ENCODE results near the gene GLB1L2.
"Not testable (repeated sequence)": the region's sequence is repeated elsewhere in the genome, so short reads cannot be mapped to it uniquely, and the experiment has no call there.

GLB1L2 gene

GRCh38 chr11:134330611-134331353 is 1.0 kb upstream of the GLB1L2 start:
- no peak for DNase-seq

DNA sequence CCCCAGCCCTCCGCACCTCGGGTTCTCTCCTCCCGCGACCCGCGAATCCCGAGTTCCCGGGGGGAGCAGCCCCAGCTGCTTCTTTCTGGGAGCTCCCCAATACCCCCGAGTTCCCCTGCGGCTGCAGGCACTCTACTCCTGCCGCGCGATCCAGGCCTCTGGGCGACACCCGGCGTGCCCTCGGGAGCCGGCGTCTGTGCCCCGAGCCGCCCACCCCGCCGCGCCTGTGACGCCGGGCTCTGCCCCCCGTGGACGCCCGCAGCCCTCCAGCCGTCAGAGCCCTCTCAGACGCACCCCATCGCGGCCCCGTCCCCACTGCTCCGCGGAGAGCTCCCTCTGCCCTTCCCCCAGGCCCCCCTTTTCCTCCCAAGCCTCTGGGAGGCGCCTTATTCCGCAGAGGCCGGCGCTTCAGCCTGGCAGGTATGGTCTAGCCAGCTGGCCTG is 422 bp downstream of the GLB1L2 start:
- DNase-seq, result no peak

- DNase-seq, result no peak
These were observed 994 bp downstream of the GLB1L2 start for GRCh38 chr11:134332782-134333181.

DNA sequence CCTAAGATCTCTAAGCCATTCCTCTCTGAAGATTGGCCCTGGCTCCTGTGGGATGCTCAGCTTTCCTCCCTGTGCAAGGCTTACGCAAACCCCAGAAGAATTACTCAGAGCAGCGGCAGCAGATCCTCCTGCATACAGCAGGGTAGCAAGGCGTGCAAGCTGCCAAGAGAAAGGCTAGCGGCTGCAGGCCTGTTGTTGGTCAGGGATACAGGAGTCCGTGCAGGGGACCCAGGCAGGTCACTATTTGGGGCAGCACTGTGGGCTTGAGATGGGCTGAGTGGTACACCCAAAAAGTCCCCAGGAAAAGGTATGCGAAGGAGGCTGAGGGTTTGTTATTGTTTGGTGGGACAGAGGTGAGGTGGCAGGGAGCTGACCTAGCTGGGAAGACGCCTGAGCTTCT is 1.5 kb downstream of the GLB1L2 start:
- no peak for DNase-seq

GRCh38 chr11:134333946-134334345 is 2.2 kb downstream of the GLB1L2 start:
- no peak for DNase-seq

DNA sequence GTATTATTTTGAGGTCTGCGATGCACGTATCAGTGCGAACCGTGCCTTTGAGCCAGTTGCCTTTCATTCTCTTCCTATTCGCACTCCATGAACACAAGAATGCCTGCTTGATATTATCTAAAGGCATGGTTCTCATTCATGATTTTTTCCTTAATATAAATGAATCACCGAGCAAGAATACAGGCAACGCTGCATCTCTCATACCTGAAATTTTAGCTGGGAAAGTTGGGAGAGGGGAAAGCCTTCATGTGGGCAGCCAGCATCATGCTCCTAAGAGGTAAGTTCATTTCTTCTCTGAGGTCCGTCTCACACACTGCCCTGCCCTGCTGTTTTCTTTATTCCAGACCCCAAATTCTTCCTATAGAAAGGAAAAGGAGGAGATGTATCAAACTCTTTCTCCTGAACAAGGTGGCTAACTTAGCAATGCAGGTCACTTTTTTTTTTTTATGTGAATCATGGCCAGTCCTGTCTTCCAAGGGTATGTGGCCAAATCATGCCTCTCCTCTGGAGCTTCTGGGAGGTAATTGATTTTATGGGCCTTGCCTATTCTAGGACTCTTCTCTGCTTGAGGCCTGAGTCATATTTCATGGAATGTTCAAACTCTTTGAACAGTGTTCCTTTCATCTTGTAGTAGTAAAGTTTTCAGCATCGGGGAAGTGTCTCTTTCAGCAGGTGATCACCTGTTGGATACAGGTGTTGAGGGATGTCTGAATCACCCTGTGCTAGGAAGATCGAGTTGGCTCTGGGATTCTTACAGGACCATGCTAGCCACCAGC is 3.2 kb downstream of the GLB1L2 start:
- DNase-seq, result no peak

DNA sequence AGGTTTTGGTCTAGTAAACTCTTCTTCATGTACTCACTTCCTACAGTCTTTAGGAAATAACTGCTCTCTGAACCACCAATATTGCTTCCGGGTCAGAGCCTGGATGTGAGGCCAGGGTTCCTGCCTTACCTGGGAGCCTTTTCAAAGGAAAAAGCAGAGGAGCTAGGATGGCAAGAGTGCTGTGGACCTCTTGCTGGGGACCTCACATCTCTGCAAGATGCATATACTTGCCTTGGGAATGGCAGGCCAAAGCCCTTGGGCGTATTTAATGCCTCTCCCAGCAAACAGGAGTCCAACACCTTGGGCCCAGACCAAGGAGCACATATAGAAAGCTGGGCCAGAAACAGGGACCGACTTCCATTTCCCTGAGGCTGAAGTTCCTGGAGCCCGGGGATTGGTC is 5.3 kb downstream of the GLB1L2 start:
- DNase-seq, result no peak

DNA sequence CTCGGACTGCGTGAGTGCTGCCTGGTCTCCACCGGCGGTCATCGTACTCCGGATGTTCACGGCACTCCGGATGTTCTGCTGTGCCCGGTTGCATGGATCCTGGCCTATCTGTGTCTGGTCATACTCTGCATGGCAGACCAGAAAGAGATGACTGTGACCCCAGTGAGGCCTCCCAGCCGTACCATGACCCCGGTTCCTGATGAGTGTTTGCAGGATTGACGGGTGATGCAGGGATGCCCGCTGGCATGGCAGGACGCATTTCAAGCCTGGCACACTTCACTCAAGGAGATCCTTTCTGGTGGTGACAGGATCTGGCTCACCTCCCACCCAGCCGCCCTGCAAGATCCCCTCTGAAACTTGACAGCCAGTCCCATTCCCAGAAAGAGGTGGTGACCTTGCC is 6.3 kb downstream of the GLB1L2 start:
- DNase-seq, result no peak

DNA sequence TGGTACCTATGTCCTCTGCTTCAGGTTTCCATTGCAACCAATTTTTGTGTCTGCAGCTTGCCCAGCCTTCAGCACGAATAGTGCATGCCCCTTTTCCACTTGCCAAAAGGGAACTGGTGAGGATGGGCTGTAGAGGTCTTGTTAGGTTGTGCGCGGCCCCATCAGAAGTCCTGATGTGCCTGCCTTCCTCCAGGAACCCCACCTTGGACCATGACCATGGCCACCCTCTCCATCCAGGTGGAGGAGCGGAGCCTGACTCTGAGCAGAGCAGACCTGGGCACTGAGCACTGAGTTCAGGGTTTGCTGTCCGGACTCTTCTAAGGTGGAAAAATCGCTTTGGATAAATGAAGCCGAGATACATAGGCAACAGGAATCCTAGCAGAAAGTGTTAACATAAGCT is 6.9 kb downstream of the GLB1L2 start:
- no peak for DNase-seq

GRCh38 chr11:134339756-134340155 is 8.0 kb downstream of the GLB1L2 start:
- DNase-seq, result no peak

- DNase-seq, result no peak
These were observed 8.7 kb downstream of the GLB1L2 start for GRCh38 chr11:134340354-134340964.

DNA sequence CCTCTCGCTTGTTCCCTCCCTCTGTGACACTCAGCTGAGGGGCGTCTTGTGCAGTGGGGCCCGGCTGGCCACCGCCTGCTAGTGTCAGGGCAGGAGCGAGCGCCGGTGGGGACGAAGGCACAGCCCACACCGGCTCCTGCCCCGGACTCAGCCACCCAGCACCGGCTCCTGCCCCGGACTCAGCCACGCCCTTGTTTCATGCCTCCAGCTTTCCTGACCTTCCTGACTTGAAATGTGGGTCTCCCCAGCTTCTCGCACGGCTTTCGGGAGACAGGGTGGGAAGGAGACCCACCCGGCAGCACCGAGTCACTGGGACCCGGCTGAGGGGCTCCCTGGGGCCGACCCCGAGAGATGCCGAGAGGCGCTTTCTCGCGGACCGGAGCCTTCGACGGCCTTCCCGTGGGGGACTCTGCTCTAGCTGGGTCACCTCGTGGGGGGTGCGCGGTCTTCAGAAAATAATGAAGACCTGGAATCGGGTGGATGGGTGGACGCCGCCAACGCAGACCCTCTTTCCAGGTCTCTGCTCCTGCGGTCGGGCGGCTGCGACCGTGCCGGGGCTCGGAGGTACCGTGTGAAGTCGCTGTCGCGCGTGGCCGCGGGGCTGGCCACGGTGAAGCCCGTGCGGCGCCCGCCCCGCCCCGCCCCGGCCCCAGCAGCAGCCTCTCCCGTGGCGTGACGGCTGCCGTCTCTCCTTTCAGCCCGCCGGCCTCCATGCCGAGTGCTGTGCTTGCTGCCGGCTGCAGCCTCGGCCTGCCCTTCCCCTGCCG is 10.2 kb downstream of the GLB1L2 start:
- no peak for DNase-seq

DNA sequence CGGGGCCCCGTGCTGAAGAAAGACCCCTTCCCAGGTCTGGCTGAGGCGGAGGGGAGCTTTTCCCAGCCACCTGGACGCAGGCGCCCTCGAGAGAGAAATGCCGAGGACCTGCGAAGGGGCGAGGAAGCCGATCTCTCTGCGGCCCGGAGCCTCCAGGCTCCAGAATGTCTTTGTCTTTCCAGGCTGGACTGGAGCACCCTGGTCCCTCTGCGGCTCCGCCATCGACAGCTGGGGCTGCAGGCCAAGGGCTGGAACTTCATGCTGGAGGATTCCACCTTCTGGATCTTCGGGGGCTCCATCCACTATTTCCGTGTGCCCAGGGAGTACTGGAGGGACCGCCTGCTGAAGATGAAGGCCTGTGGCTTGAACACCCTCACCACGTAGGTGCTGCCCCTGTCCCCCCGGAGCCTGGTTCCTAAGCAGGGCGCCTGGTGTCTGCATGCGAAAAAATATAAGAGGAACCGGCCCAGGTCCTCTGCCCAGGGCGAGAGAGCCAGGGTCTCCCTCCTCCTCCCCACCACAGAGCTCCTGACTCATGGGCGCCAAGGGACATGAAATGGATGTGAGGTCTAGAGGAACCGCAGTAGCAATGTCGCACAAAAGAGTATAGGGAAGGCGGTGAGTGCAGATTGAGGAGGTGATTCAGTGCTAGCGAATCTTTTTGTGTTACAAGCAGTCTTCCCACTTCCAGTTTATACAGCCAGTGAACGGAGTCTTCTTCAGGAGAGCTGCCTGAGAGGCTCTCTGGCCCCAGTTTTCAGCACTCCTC is 11.0 kb downstream of the GLB1L2 start:
- no peak for DNase-seq

DNA sequence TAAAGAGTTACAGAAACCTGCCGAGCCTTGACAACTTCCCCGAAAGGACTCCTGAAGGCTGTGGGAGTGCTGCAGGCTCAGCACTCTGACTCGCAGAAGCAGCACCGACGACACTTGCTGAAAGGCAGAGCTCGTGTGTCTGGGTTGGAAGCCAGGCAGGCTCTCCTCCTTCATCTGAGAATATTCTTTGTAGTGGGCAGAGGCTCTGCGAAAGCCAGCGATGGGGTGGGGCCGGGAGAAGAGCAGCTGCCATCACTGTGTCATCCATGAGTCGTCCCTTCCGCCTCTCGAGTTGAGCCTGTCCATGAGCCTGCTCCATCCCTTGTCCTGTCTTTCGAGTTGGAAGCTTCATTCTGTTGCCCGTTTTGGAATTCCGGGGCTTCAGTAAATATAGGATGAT is 11.9 kb downstream of the GLB1L2 start:
- DNase-seq, result no peak

GRCh38 chr11:134344497-134345236 is 12.9 kb downstream of the GLB1L2 start:
- DNase-seq, result not testable (repeated sequence)

- no peak for DNase-seq
These were observed 13.4 kb downstream of the GLB1L2 start for GRCh38 chr11:134345237-134345550.

DNA sequence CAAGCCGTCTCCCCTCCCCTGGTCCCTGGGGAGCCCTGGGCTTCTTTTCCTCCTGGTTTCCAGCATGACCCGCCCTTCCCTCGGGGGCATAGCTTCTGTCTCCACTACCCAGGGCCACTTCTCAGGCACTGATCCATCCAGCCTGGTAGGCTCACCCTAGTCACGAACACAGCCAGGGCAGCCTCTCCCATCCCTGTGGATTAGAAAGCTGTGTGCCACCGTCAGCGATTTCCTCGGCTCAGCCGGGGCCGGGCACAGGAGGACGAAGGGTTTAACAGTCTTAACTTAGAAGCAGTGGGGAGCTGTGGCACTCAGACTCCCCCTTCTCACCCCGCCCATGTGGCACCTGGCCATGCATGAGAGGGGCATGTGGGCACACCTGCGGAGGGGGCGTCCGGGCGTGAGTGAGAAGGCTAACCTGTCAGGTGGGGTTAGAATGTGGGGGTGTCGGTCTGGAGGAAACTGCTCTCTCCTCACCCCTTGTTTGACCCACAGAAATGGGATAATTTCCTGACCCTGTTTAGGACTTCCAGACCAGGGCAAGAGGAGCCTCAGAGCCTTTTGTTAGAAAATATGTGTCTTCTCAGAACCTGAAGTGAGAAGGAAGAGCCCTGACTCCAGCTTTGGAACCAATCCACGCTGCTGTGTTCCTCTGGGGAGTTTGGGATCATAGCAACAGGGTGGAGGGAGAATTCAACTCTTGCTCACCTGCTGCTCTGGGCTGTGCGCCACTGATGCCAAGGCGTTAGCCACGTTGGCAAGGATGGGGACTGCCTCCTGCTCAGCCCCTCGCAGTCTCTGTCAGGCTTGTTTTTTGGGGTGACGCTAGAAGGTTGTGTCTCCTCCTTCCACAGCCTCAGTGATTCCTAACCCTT is 14.6 kb downstream of the GLB1L2 start:
- DNase-seq, result no peak

- DNase-seq, result no peak
These were observed 15.2 kb downstream of the GLB1L2 start for GRCh38 chr11:134346976-134347350.

DNA sequence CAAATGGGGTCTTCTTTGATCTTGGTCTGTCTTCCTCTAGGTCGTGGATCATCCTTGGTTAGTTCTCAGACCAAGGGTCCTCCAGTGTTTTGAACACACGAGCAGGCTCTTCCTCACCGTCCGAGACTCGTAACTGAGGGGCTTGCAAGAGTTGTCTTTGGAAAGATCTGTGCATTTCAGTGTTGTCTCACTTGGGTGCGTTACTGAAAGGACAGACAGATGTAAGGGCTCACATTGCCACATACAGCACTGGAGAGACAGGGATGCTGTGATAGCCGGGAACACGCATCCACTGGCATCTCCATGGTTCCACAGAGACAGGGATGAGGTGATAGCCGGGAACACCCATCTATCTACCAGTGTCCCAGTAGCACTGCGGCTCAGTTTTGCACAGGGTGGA is 15.7 kb downstream of the GLB1L2 start:
- no peak for DNase-seq

- DNase-seq, result no peak
These were observed 17.5 kb downstream of the GLB1L2 start for GRCh38 chr11:134349109-134349801.
